Activated CD4-positive, CD25-positive, alpha-beta regulatory T cell treated with anti-CD3 and anti-CD28 coated beads, Interleukin-2, amount 50 U/mL, for 16 hours (primary cell): ENCODE measurements around the gene PRPF31.

Experiments
- DNase-seq: peaks from one replicate; pipeline ENCODE4 v3.0.0-alpha.2; 2020; ENCODE audit warnings: low read depth, low spot score

Gene PRPF31

DNA sequence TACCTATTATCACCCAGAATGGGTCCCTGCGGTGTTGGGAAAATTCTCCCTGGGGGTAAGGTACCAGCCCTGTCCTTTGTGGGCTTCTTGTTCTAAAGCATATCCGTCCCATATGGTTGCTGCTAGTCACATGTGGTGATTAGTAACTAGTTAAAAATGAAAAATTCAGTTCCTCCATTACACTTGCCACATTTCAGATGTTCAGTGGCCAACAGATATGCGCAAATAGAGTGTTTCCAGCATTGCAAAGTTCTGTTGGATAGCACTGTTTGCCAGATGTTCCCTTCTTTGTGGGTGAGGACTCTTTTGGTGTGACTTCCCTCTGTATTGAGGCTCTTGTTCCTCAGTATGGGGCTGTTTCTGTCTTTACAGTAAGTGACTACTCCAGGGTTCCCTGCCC lies 25.8 kb downstream of the PRPF31 start:
- no peak for DNase-seq

DNA sequence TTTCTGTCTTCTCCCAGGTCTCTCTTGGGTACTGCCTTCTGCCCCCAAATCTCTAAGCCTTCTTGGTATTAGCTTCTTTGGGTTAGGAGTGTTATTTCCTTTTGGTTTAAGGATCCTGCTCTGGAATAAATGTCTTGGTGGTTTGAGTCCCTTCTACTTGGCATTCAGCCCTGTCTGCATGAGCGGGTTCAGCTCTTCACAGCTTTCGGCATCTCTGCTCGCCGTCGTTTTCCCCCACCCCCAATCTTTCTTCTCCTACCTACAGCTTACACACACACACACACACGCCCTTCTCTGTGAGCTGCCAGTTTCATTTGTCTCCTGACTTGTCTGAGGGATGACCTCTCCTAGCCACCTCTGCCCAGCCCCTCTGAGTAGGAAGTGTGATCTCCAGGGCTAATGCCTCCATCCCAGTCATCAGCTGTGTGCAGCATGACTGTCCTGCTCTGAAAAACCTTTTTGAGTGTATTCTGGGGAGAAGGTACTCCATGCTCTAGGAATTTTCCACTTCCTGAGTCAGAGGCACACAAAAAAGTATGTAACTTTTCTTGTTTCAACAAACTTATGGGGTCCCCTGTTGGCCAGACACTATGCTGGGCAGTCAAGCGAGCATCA lies 26.7 kb downstream of the PRPF31 start:
- DNase-seq: no peak

DNA sequence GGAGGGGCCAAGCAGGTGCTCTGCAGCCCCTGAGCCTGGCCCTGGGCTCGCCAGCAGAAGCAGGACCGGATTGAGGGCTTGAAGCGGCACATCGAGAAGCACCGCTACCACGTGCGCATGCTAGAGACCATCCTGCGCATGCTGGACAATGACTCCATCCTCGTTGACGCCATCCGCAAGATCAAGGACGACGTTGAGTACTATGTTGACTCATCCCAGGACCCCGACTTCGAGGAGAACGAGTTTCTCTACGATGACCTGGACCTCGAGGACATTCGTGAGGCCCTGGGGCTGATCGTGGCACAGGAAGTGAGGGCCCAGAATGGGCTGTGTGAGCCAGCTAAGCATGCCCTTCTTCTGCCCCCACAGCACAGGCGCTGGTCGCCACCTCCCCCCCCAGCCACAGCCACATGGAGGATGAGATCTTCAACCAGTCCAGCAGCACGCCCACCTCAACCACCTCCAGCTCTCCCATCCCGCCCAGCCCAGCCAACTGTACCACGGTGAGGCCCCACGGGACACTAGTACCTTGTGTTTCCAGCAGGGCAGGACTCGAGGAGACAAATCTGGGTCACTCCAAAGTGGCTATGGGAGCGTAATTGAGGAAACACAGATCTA lies 30.1 kb downstream of the PRPF31 start:
- DNase-seq: no peak

DNA sequence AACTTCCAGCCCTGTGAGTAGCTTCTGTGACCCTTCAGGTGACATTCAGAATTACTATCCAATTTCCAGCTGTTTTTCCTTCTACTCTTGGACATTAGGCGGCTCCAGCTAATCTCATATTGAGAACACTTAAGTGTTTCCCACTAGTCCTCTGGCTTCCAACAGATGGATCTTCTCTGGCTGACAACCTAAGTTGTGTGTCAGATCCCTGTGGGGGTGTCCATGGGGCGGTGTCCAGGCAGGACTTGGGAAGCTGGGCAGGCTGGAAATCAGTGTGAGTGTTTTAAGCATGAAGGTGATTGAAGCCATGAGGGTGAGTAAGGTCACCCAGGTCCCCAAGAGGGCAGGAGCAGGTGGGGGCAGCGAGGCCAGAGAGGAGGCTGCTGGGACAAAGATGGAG lies 32.1 kb downstream of the PRPF31 start:
- DNase-seq: no peak

DNA sequence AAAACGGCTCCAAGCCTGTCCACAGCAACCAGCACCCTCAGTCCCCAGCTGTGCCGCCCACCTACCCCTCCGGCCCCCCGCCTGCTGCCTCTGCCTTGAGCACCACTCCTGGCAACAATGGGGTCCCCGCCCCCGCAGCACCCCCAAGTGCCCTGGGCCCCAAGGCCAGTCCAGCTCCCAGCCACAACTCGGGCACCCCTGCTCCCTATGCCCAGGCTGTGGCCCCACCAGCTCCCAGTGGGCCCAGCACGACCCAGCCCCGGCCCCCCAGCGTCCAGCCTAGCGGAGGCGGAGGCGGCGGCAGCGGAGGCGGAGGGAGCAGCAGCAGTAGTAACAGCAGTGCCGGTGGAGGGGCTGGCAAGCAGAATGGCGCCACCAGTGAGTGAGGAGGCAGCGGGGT lies 32.6 kb downstream of the PRPF31 start:
- no peak for DNase-seq

DNA sequence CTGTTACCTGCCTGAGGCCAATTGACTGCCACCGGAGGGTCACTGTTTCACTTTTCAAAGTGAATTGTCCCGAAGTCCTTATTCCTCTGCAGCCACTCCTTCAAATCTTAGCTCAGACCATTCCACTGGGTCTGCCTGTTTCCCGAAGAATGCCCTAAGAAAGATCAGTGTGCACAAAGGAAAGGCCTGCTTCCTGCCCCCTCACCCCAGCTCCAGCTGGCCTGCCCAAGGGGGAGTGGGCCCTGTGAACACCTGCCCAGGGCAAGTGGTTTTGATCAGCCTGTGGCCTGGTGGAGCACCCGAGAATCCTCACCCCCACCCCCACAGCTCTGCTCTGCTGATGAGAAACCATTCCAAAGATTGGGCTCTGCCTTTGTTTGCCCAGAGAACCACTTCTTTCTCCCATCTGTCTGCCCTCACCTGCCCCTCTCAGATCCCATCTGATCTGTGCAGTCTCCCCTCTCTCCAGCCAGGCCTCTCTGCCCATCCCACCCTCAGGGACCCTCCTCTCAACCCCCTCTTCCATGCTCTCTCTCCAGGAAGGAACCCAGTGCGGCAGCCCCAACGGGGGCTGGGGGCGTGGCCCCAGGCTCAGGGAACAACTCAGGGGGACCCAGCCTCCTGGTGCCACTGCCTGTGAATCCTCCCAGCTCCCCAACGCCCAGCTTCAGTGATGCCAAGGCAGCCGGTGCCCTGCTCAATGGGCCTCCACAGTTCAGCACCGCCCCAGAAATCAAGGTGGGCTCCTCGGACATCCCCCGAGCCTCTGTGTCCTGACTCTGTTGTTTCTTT lies 33.7 kb downstream of the PRPF31 start:
- DNase-seq: no peak

DNA sequence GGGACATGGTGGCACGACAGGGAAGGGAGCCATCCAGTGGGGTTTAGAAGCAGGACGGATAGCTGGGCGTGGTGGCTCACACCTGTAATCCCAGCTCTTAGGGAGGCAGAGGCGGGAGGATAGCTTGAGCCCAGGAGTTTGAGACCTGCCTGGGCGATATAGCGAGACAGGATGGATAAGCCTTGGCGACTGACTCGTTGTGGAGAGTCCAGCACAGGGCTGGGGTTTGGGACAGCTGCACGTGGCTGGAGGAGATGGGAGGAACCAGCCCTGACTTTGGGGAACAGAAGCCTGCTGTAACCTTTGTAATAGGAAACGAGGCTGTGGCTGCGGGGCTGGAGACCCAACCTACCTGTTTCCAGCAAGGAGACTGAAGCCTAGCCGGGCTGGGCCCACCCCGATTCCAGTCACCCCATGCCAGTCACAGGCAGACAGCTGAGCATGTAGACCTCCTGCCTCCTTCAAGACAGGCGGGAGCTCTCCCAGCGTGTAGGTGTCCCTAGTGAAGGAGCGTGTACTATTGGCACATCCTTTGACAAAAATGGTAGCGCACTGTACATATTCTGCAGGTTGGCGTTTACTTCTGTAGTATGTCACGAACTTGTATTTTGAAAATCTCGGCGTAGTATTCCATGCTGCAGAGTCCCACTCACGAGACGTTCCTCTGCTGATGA lies 35.9 kb downstream of the PRPF31 start:
- DNase-seq: no peak

DNA sequence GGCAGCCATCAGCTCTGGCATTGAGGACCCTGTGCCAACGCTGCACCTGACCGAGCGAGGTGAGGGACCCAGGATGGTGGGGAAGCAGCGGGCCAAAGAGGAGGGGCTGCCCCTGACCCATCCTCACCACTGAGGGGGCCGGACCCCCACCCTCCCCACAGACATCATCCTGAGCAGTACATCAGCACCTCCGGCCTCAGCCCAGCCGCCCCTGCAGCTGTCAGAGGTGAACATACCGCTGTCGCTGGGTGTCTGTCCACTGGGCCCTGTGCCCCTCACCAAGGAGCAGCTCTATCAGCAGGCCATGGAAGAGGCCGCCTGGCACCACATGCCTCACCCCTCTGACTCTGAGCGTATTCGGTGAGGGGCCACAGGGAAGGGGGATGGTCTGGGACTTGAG lies 36.7 kb downstream of the PRPF31 start:
- no peak for DNase-seq

DNA sequence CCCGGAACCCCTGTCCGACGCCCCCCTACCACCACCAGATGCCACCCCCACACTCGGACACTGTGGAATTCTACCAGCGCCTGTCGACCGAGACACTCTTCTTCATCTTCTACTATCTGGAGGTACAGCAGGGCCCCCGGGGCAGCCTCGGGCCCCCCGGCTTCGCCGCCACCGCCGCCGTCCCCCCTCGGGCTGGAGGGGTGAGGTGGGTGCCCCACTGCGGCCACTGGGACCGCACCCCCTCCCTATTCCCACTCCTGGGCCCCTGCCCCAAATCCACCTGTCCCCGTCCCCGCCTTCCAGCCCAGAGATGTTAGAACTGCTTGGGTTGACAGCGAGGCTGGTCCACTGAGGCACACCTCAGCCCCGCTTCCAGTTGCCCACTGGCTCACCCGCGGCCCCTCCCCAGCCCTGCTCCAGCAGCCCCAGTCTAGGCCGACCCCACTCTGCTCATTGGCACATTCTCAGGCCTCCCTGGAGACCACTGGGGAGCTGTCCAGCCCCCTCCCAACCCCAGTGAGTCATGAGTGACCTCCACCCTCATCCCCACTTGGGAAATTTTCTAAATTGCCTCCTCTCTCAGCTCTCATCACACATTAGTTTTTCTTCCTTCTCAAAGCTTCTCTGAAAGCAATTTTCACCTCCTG lies 37.4 kb downstream of the PRPF31 start:
- no peak for DNase-seq

DNA sequence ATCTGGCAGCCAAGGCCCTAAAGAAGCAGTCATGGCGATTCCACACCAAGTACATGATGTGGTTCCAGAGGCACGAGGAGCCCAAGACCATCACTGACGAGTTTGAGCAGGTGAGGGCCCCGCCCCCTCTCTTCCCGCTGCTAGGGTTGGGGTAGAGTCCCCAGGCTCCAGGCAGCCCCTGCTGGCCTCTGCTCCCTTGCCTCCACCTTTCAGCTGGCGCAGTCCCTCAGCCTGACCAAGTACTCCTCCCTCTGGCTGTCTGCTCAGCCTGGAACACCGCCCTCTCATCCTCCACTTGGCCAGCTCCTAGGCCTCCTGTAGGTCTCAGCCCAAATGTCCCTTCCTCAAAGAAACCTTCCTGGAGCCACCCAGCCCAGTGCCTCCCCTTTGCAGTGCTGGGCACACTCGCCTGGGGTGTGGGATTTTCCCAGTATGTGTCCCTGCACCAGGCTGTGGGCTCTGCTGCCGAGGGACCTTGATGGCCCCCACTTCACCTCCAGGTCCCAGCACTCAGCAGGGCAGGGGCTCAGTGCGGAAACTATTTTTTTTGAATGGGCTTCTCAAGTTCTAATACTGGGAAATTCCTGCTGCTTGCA lies 38.3 kb downstream of the PRPF31 start:
- no peak for DNase-seq

DNA sequence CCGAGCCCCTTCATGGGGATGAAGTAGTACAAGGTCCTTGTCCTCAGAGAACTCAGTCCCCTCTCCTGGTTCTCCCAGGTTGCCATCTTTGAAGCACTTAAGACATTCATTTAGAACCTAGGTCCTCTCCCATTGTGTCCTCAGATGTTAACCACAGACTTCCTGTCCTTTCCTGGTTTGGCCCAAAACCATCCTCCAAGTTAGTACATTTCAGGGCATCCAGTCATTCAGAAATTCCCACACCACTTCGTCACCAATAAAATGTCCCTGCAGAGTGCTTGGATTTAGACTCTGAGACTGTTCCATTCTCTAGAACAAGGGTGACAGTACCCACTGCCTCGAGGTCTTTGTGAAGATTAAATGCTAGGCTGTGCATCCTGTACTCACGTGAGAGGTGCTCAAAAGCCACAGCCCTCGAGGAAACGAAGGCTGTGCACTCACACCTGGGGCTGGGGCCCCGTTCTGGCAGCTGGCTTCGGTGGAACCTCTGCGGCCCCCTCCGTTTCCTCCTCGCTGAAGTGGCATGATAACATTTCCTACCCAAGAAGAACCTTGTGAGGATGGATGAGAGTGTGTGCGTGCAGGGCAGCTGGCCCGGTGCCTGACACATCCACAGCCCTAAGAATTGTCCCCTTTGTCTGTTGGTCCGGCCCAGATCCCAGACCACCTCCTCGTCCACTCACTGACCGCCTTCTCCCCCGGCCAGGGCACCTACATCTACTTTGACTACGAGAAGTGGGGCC lies 39.2 kb downstream of the PRPF31 start:
- DNase-seq: no peak

DNA sequence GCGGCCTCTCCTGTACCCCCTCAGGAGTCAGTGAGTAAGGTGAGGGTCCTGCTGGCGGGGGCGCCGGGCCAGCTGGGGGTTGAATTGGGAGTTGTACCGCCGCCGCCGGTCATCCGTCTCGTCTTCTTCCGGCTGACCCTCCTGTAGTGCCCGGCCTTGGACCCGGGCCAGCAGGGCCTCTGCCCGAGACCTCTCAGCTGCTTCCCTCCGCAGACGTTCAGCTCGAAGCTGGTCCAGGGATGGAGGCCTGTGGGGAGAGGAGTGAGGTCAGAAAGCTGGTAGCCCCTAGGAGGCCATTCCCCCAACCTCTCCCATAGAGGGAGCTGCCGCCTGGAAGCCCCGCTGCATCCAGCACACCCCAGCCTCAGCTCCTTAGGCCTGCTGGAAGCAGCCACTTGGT lies 40.1 kb downstream of the PRPF31 start:
- no peak for DNase-seq

DNA sequence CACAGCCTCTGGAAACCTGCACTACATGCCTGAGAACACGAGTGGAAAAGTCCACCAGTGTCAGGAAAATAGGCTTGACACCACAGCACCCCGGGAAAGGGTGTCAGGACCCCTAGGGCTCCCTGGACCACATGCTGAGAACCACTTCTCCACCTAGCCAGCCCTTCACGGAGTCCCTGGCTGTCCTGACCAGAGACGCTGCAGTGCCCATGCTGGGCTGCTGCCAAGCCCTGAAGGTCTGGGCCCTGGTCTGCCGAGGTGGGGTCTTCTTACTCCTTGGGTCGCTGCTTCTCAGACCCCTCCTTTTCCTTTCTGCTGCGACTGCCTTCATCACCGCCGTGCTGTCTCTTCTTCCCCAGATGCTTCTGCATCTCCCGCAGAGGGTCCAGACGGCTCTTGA lies 40.9 kb downstream of the PRPF31 start:
- no peak for DNase-seq

DNA sequence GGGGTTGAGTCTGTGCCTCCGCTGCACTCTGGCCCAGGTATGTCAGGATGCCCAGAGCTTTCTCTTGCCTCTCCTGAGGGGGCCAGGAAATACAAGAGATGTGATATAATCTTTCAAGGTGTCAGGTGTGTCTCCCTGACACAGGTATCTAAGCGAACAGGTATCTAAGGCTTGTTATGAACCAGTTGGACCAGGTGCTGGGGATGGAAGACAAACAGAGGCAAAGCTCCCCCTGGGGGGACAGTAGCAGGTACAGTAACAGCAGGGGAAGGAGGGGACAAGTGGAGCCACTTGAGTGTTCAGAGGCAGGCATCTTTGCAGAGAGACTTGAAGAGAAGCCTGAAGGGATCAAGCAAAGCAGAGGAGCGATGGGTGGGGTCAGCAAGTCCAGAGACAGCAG lies 41.4 kb downstream of the PRPF31 start:
- DNase-seq: no peak

DNA sequence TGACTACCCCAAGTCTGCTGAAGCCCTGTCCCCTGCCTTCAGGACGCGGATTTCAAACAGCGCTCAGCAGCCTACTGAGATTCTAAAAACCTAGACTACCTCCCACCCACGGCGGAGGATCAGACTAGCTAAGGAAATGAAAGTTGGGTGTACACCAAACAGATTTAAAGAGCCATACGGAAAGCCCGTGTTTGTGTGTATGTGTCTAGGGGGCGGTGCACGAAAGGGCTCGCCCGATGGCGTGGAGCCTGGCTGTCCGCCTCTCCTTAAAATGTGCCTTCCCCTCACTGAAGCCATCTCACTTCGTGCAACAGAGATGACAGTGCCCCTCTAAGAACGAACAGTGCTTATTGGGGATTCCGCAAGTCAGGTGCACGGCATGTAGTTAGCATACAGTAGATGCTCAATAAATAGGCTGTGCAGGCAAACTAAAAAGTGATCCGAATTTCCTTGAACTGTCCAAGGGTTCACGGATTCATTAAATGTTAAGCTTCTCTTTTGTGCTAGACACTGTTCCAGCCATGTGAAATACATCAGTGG lies 43.3 kb downstream of the PRPF31 start:
- DNase-seq: no peak

DNA sequence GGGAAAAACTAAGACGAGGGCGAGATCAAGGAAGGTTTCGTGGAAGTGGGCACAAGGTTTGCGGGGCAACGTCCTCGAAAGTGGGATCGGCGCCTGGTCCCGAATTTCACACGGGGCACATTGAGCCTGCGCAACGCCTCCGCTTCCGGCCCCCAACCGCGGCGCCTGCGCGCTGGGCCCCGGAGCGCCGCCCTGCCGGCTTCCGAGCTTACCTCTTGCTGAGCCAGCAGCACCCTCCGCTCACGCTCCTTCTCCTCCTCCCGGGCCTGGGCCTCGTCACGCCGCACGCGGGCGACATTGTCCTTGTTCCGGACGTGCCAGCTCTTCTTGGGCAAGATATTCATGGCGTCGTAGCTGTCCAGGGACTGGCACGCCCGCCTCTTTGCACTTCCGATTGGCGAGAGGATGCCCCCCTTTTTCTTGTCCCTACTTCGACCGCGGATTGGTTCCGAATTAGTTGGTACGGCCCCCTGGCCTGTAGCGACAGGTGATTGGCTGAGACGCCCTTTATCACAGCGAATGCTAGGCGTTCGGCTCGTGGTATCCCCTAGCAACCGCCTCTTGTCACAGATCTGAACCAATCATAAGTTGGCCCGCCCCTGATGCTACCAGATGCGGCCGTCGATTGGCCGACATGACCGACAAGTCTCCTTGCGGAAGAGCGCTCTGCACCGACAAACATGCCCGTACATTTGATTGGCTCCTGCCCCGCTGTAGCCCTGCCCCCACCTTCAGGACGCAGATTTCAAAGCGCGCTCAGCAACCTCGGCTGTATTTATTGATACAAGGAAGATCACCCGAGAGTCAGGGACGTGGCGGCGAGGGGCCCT lies 44.0 kb downstream of the PRPF31 start, which contains the start of gene LENG1:
Gene LENG1 (minus strand): TSS at position 370 of the 830 bp plus-strand sequence. CDS start 26 bp downstream, at position 344.
- DNase-seq: peak; percentile 99

DNA sequence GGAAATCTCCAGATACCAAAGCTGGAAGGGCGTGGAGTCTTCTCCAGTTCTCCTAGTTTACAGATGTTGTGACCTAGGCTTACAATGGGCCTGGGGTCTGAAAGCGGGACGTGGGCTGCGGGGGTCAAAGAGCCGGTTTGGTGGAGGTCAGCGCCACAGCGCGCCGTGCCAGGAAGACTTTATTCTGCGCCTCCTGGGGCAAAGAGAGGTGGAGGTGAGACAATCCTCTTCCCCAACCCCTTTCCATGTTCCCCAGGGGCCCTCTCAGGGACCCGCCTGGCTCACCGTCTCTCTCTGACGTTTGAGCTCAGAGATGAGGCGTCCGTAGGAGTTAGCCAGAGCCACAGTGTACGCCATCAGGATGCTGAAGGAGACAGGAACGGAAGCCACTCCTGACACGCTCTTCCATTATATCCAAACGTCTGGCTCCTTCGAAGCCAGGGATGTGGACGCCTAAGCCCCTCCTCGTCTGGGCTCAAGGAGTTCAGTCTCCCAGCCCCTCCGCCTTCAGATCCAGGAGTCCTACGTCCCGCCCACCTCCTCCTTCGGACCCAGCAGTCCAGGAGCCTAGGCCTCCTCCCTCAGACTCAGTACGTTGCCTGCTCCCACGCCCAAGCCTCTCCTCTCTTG lies 44.7 kb downstream of the PRPF31 start:
- DNase-seq: no peak

DNA sequence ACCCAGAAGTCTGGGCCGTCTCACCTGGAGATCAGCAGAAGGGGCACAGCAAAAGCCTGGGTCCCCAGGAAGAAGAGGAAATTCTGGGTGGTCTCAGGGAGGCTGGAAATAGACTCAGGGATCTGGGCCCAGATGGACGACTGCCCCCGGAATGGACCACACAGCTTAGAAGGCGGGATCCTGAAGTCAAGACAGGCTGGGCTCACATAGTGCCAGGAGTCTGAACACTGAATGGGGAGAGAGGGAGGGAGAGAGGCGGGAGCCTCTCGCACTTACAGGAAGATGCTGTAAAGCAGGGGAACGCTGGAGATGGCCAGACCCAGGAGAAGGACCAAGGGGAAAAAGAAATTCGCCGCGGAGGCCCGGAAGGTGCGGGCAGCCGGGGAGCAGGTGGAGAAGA lies 45.3 kb downstream of the PRPF31 start:
- no peak for DNase-seq

DNA sequence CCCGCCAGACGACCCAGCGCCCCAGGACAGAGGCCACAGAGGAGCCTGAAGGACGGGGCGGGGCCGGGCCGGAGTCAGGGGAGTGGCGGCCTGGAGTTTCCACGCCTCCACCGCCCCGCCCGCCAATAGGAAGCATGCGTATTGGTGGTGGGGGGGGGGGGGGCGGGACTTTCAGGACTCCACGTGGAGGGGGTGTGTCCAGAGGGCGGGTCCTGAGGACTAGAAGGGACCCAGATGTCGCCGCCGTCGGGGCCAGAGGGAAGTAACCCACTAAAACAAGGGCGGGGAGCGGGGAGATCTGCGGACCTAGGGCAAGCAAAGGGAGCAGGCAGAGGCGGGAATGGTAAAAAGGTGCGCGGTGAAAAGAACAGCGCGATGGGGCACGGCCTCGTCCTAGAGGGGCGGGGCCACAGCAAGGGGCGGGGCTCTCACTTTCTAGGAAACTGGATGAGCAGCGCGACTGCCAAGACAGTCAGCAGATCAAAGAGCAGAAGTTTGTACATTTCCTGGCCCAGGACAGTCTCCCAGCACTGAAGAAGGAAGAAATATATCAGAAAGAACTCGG lies 46.8 kb downstream of the PRPF31 start:
- peak; percentile 62 for DNase-seq
